Spinal cord (tissue), 10 donors: ENCODE measurements around the gene CSTF1. TPM values are rescaled to one million over a fixed set of nuclear protein-coding genes. Genes with fewer than 3 reads are reported as not detected.

Experiments used
- DNase-seq, 6 donors: peaks; one replicate each; pipeline versions ENCODE4 v3.0.0 to v3.0.0-alpha.2; 2013 to 2015; ENCODE audit warnings: low spot score in 6 of 6, low read depth in 4 of 6
- H3K27ac ChIP-seq: one replicate; pipeline ENCODE4 v1.5.1; 2013; ENCODE audit warnings: low read depth, low read length, control low read depth
- H3K27me3 ChIP-seq: one replicate; pipeline ENCODE4 v1.6.1; 2013; ENCODE audit warnings: low read length; ENCODE audit not compliant: control insufficient read depth, insufficient read depth
- H3K36me3 ChIP-seq: one replicate; pipeline ENCODE4 v1.6.1; 2013; ENCODE audit warnings: low read length; ENCODE audit not compliant: control insufficient read depth, insufficient read depth
- H3K4me1 ChIP-seq: one replicate; pipeline ENCODE4 v1.6.1; 2013; ENCODE audit warnings: low read length; ENCODE audit not compliant: control insufficient read depth, insufficient read depth
- H3K4me3 ChIP-seq: one replicate; pipeline ENCODE4 v1.5.1; 2013; ENCODE audit warnings: low read depth, low read length, control low read depth
- H3K9me3 ChIP-seq: one replicate; pipeline ENCODE4 v1.6.1; 2013; ENCODE audit warnings: low read length; ENCODE audit not compliant: control insufficient read depth, insufficient read depth
- WGBS: methylation state at CpG from one replicate; pipeline ENCODE4 v1.1.5; 2013; ENCODE audit warnings: missing lambda C conversion rate; ENCODE audit not compliant: insufficient coverage; 5-methylcytosine and 5-hydroxymethylcytosine counted together
- polyA plus RNA-seq, 2 donors: library from polyadenylated mRNA; unstranded; fragments of 120-200 nt; gene quantifications; one replicate each; pipeline ENCODE4 v1.2.1, GENCODE V29; 2013; ENCODE audit not compliant: insufficient read length in 2 of 2
- total RNA-seq, 2 donors: library from RNA; depleted of rRNA in 1 of 2; stranded (reverse); fragments of 120-200 nt in 1 of 2; fragments of >200 nt in 1 of 2; gene quantifications; one replicate each; pipeline versions ENCODE4 v1.2.3 to v1.2.4, GENCODE V29; 2013 to 2014
- donor health status: healthy.

CSTF1 gene
- total and polyA plus RNA-seq, 4 donors = 24.1 to 36.0 (median 28.9) TPM

DNA sequence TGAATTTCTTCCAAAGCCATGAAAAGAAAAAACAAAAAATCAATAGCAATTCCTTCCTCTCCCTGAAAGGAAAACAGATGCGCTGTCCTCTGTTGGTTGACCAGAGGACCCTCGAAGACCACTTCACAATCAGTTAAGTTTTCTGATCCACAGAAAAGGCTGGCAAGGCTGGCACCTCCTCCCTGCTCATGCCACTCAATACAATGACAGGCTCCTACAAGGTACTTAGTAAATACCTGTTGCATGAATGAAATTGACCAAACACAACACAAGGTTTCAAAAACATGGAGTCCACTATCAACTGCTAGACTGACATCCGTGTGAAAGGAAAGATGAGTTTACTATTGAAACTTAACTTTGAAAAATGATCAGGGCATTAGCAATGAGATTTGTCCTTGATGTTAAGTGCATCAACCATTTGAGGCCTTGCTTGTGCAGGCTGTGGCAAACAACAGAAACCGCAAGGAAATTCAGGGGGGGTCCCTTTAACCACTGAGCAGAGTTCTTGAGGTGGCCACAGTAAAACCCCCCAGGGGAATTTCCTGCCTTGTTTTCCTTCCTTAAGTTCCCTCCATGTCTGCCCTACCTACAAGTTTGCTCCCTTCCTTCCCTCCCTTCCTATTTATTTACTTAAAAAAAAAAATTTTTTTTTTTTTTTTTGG lies 48.0 kb downstream of the CSTF1 start:
- H3K36me3 ChIP-seq = no peaks in the 10 kb centered on the region
- 73% methylated on average over 3 of the region's 4 CpGs for WGBS
- no peak for DNase-seq
- H3K27me3 ChIP-seq = no peaks in the 10 kb centered on the region
- H3K9me3 ChIP-seq = no peaks in the 10 kb centered on the region
- peaks cover 8% of the 10 kb centered on the region for H3K4me1 ChIP-seq
- H3K4me3 ChIP-seq = no peak overlapping the region
- no peak overlapping the region for H3K27ac ChIP-seq

DNA sequence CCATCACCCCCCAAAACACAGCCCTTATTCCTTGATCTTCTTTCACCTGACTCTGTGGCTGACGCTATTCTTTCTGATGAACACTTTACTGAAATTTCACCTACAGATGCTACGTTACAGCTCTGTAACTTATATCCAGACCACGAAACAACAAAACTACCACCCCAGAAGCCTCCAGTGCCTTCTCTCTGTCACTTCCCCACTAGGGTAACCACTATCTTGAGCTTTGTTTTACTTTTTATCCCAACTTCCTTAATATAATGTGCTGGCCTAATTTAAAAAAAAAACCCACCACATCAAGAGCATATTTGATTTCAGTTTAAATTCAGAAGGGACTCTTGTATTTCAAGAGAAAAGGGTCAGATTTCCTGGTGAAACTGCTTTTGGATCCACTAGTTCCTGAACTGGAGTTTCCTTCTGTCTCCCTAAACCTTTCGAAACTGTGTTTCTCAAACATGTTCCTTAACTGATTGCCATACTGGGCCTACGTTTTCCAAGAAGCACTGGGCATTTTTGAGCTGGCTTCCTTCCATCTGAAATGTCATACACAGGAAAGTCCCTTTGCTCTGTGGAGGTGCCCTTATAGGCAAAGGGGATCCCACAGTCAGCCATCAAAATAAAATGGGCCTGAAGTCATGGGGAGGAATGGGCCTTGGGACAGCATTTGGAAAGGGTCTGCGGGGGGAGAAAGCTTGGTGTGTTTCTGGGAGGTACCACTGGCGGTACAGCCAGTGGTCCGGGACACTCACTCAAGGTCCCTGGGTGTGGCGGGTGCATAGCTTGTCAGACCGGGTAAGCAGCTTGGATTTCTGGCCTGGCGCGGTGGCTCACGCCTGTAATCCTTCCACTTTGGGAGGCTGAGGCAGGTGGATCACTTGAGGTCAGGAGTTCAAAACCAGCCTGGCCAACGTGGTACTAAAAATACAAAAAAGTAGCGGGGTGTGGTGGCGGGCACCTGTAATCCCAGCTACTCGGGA lies 50.2 kb downstream of the CSTF1 start:
- no peak for DNase-seq
- peaks cover 8% of the 10 kb centered on the region for H3K4me1 ChIP-seq
- no peak overlapping the region for H3K27ac ChIP-seq
- no peak overlapping the region for H3K4me3 ChIP-seq
- no peaks in the 10 kb centered on the region for H3K27me3 ChIP-seq
- H3K36me3 ChIP-seq = no peaks in the 10 kb centered on the region
- 89% methylated on average over 17 of the region's 17 CpGs for WGBS
- no peaks in the 10 kb centered on the region for H3K9me3 ChIP-seq

DNA sequence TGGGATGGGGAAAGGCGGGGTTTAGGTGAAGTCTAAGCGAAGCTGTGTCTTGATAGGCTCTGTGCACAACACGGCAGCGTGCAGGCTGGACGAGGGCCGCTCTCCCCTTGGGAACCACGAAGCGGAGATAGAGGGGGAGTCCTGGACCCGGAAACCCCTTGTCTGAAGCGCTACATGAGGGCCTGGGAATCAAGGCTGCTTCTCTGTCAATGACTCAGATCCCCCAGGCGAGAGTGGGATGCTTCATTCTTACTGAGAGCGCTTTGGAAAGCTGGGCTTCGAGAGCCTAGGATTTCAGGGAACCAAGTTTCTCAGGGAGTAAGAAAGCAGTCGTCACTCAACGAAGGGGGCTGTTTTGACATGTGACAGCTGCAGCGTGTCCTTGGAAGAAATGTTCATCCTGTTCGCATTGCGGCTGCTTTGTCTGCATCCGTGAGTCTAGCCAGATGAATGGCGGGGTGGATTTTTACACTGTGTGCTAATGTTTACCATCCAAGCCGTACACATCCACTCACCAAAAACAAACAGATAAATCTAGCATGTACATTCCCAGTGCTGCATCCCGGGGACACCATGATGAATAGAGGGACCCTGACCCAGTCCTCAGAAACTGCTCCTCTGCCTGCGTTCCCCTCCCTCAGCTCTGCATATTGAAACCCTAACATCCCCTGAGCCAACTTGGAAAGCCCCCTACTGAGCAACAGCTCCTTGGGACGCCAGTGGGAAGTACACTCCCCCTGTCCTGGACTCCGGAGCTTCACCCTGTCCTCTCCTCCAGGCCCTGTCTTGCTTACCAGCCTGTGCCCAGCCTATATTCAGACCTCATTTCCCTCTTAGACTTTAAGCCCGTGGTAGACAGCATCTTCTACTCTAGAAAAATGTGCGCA lies 51.5 kb downstream of the CSTF1 start:
- H3K9me3 ChIP-seq = no peaks in the 10 kb centered on the region
- no peaks in the 10 kb centered on the region for H3K27me3 ChIP-seq
- WGBS = 66% methylated on average over 25 of the region's 27 CpGs
- peak in 2 of 6 donors; percentile 18 to 32 for DNase-seq
- H3K4me1 ChIP-seq = peaks cover 8% of the 10 kb centered on the region
- no peak overlapping the region for H3K4me3 ChIP-seq
- no peaks in the 10 kb centered on the region for H3K36me3 ChIP-seq
- H3K27ac ChIP-seq = no peak overlapping the region

DNA sequence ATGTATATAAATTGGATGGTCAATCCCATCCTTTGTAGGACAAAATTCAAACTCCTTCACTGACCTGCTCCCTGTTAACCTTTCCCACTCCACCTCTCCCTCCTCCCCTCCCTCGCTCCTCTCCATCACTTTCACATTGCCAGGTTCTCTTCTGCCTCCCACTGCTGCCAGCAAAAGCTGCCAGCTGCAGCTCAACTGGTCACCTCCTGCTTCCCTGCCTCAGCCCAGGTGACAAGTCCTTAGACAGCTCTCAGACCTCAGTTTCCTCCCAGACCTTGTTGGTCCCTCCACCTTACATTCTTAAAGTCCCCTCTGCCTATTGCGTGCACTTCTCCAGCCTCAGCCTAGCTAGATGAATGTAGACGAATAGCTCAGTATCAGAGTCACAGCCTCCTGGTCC lies 52.7 kb downstream of the CSTF1 start:
- Histone ChIP-seq H3K4me1 (peaks cover under 1% of the 10 kb centered on the region), H3K27ac (no peak overlapping the region), H3K36me3 (no peaks in the 10 kb centered on the region), H3K27me3 (no peaks in the 10 kb centered on the region), H3K4me3 (no peak overlapping the region), H3K9me3 (no peaks in the 10 kb centered on the region)
- 93% methylated on average over 3 of the region's 3 CpGs for WGBS
- no peak for DNase-seq

DNA sequence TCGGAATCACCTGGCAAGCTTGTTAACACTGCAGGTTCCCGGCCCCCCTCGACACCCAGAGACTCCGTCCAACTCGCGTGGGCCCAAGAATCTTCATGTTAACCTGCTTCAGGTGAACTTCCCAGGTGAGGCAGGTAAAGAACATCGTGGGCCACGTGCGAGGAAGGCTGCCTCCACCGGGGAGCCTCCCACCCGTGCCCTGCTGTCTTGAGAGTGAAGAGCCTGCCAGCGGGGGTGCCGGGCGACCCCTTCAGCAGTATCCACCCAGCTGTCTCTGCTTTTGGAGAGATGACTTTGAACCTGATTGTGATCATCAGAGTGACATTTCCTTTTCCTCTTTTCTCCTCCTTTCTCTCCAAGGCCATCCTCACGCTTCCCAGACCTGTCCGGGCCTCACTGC lies 53.1 kb downstream of the CSTF1 start:
- no peaks in the 10 kb centered on the region for H3K27me3 ChIP-seq
- H3K9me3 ChIP-seq = no peaks in the 10 kb centered on the region
- no peak overlapping the region for H3K27ac ChIP-seq
- no peak overlapping the region for H3K4me3 ChIP-seq
- no peaks in the 10 kb centered on the region for H3K36me3 ChIP-seq
- DNase-seq = no peak
- H3K4me1 ChIP-seq = no peaks in the 10 kb centered on the region
- WGBS = 92% methylated on average over 15 of the region's 16 CpGs

DNA sequence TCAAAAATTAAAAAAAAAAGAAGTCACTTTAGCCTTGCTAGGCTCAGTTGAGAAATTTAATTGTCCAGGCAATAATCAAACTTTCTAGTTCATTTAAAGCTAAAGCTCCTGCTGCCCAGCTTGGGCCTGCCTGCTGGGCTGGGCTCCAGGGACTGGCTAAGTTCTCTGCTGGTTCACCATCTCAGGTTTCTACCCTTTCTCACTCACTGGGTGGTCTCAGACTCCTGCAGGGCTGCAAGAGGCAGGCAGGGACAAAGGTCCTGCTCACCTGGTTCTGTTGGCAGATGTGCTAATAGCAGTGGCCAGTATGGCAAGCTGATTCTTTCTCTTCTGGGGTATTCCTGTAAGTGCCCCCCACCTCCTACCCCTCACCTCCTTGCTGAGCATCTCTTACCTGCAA lies 54.8 kb downstream of the CSTF1 start:
- H3K9me3 ChIP-seq = no peaks in the 10 kb centered on the region
- no peaks in the 10 kb centered on the region for H3K4me1 ChIP-seq
- H3K36me3 ChIP-seq = no peaks in the 10 kb centered on the region
- H3K27me3 ChIP-seq = no peaks in the 10 kb centered on the region
- no peak for DNase-seq
- H3K27ac ChIP-seq = no peak overlapping the region
- H3K4me3 ChIP-seq = no peak overlapping the region

DNA sequence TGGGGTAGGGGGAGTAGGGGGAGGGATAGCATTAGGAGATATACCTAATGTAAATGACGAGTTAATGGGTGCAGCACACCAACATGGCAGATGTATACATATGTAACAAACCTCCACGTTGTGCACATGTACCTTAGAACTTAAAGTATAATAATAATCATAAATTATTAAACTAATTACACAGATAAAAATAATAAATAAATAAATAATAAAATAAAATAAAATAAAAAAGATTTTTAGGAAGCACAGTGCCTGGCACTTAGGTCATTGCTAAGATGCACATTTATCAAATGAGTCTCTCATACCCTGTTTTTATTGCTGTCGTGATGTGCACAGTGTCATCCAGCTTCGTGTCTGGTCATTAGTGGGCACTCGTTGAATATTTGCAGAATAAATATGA lies 57.0 kb downstream of the CSTF1 start:
- 100% methylated on average over 1 of the region's 5 CpGs for WGBS
- Histone ChIP-seq H3K27me3 (no peaks in the 10 kb centered on the region), H3K36me3 (no peaks in the 10 kb centered on the region), H3K4me1 (no peaks in the 10 kb centered on the region), H3K27ac (no peak overlapping the region), H3K4me3 (no peak overlapping the region), H3K9me3 (no peaks in the 10 kb centered on the region)
- DNase-seq = no peak

DNA sequence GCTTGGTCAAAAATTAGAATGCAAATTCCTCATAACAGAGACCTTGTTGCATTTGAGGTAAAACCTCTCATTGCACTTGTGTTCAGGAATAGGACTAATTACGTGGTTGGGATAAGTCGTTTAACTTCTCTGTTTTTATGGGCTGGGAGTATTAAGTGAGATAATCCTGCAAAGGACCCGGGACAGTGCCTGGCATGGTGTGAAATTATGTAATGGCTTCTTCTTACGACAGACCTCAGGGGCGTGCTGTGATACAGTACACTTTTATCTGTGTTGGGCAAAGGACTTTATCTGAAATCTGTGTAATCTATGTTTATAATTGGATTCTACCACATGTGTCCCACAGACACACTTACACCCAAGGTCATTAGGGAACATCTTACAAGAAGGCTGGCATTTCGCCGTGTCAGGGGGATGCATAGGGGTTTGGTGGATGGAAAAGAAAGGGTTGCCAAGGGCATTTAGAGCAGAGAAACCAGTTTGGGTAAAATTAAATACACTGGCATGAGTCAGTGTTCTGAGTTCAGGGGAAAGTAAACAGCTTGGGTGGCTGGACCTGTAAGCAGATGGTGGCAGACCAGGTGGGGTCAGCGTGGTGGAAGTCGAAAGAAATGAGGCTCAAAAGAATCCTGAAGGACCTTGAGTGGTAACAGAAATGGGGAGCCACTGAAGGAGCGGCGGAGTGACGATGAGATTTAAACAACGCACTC lies 58.8 kb downstream of the CSTF1 start:
- WGBS = 79% methylated on average over 12 of the region's 13 CpGs
- Histone ChIP-seq H3K9me3 (no peaks in the 10 kb centered on the region), H3K27ac (no peak overlapping the region), H3K4me3 (no peak overlapping the region), H3K4me1 (no peaks in the 10 kb centered on the region), H3K36me3 (no peaks in the 10 kb centered on the region), H3K27me3 (no peaks in the 10 kb centered on the region)
- DNase-seq = no peak

DNA sequence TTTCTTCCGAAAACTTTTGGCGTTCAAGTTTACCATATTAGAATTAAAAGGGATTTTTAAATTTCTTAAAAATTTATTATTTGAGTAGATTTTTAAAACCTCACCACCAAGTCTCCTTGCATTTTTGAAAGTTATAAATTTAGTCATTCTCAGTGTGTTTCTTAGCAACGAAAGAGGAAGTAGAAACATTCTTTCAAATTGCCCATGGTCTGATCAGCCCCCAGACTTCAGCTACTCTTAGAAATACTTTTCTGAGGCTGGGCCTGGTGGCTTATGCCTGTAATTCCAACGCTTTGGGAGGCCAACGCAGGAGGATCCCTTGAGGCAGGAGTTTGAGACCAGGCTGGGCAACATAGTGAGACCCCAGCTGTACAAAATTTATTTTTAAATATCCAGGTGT lies 60.9 kb downstream of the CSTF1 start:
- H3K27ac ChIP-seq = no peak overlapping the region
- DNase-seq = no peak
- H3K27me3 ChIP-seq = peaks cover 2% of the 10 kb centered on the region
- WGBS = 63% methylated on average over 2 of the region's 5 CpGs
- H3K4me1 ChIP-seq = no peaks in the 10 kb centered on the region
- no peaks in the 10 kb centered on the region for H3K36me3 ChIP-seq
- no peaks in the 10 kb centered on the region for H3K9me3 ChIP-seq
- no peak overlapping the region for H3K4me3 ChIP-seq
